AG04450 (cell line): ENCODE data around the gene ADAMTS17. TPM values are rescaled to one million over a fixed set of nuclear protein-coding genes. Genes with fewer than 3 reads are reported as not detected.

Source experiments
- CTCF ChIA-PET: fragments of 300-600, 350-600 bp; formaldehyde crosslinking; extraction: SDS; loops from one replicate; lab custom pipeline; 2022; ENCODE audit warnings: antibody characterized with exemption, inconsistent platforms; lab: Charles Lee
- POLR2A ChIA-PET: fragments of 350-600 bp; formaldehyde crosslinking; extraction: SDS; loops from one replicate; lab custom pipeline; 2021; ENCODE audit warnings: antibody characterized with exemption, inconsistent platforms; lab: Yijun Ruan, JAX
- DNase-seq: peaks from one replicate; pipeline ENCODE4 v3.0.0-alpha.2; 2011; ENCODE audit warnings: low read depth, low spot score
- H3K27ac ChIP-seq: one replicate; pipeline ENCODE4 v1.5.1; 2012; ENCODE audit warnings: low read depth, low read length, control low read depth
- H3K27me3 ChIP-seq: one replicate; pipeline ENCODE4 v1.6.0; 2012; ENCODE audit warnings: low read length; ENCODE audit not compliant: control insufficient read depth, insufficient read depth
- H3K4me3 ChIP-seq: 2 replicates; pipeline ENCODE4 v1.5.1; 2011; ENCODE audit warnings: mild to moderate bottlenecking, low read depth, low read length, control low read depth
- H3K9me3 ChIP-seq: 2 replicates; pipeline ENCODE4 v1.5.1; 2012; ENCODE audit warnings: low read length; ENCODE audit not compliant: control insufficient read depth, insufficient read depth
- polyA plus RNA-seq: library from polyadenylated mRNA; depleted of rRNA; stranded (reverse); fragments of >200 nt; gene quantifications from 2 replicates; pipeline ENCODE4 v1.2.3, GENCODE V29; 2011
- TF ChIP-seq, protein P1 (sequence below): IDR thresholded peaks from 2 replicates; pipeline ENCODE4 v1.5.1; 2011; ENCODE audit warnings: low read depth, low read length, control low read depth, inconsistent platforms

ADAMTS17 gene
- polyA plus RNA-seq, 1 experiment, result 0.06 TPM

DNA sequence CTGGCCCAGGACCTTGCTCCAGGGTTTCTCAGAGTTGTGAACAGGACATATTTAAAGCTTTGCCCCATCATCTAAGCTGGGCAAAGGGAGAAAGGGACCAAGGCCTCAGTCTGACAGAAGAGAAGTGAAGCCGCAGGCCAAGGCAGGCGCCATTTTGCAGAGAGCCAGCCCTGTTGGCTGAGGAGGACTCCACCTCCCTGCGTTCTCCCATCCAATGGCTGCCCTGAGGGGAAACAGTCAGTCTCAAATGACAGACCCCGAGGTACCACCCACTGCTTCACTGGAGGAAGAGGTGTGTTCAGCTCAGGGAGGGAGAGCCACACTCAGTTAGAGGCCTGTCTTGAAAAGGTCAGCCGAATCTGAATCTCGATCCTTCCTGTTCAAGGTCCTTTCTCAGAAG lies 86.1 kb downstream of the ADAMTS17 start:
- H3K27me3 ChIP-seq, result no peaks in the 10 kb centered on the region
- H3K9me3 ChIP-seq, result peaks cover 55% of the 10 kb centered on the region
- ChIA-PET CTCF (no interaction called here), POLR2A (no interaction called here)
- TF ChIP-seq, protein P1, sequence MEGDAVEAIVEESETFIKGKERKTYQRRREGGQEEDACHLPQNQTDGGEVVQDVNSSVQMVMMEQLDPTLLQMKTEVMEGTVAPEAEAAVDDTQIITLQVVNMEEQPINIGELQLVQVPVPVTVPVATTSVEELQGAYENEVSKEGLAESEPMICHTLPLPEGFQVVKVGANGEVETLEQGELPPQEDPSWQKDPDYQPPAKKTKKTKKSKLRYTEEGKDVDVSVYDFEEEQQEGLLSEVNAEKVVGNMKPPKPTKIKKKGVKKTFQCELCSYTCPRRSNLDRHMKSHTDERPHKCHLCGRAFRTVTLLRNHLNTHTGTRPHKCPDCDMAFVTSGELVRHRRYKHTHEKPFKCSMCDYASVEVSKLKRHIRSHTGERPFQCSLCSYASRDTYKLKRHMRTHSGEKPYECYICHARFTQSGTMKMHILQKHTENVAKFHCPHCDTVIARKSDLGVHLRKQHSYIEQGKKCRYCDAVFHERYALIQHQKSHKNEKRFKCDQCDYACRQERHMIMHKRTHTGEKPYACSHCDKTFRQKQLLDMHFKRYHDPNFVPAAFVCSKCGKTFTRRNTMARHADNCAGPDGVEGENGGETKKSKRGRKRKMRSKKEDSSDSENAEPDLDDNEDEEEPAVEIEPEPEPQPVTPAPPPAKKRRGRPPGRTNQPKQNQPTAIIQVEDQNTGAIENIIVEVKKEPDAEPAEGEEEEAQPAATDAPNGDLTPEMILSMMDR, result no peak
- no peak overlapping the region for H3K27ac ChIP-seq
- no peak for DNase-seq
- no peak overlapping the region for H3K4me3 ChIP-seq

DNA sequence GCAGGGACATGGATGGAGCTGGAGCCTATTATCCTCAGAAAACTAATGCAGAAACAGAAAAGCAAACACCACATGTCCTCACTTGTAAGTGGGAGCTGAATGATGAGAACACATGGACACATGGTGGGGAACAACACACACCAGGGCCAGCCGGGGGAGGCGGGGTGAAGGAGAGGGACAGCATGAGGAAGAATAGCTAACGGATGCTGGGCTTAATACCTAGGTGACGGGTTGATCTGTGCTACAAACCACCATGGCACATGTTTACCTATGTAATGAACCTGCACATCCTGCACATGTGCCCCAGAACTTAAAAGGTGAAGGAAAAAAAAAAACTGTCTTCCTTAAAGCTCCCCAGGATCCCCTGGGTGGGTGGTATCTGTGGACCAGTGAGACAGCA lies 87.1 kb downstream of the ADAMTS17 start:
- ChIA-PET POLR2A (no interaction called here), CTCF (no interaction called here)
- Histone ChIP-seq H3K4me3 (no peak overlapping the region), H3K9me3 (peaks cover 53% of the 10 kb centered on the region), H3K27ac (no peak overlapping the region), H3K27me3 (no peaks in the 10 kb centered on the region)
- TF ChIP-seq, protein P1, result no peak
- DNase-seq, result no peak

DNA sequence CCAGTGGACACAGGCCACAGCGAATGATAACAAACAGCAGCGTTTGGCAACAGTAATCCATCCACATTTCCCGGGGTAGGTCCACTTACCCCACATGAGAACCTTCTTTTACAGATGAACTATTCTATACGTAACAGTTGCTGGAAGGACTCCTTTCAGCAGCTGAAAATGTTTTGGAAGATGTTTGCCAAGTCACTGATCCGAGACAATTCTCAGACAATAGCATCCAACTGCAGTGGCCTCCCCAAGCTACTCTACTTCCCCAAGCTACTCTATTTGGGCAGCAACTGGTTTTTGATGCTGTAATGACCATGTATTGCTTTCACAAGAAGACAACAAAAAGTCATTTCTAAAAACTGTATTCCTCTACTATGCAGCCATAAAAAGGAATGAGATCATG lies 87.5 kb downstream of the ADAMTS17 start:
- CTCF ChIA-PET, result no interaction called here
- TF ChIP-seq, protein P1, result no peak

DNA sequence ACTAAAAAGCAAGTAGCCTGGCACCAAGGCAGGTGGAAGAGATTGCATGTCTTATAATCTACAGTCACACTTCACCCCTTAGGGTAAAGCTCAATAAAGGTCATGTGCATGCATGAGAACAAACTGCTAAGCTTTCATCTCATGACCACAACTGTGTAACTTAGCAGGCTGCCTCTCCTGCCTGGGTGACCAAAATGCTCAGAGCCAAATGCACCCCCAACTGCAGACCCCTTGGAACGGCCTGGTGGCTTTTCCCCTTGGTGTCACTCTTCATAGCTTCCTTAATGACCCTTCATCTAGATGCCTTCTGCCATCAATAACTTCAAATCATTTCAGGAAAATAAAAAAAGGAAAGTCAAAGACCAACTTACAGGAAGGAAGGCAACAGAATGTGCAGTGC lies 88.1 kb downstream of the ADAMTS17 start:
- CTCF ChIA-PET, result no interaction called here
- no peak overlapping the region for H3K27ac ChIP-seq
- H3K4me3 ChIP-seq, result no peak overlapping the region
- DNase-seq, result no peak
- TF ChIP-seq, protein P1, result no peak
- peaks cover 54% of the 10 kb centered on the region for H3K9me3 ChIP-seq
- no peaks in the 10 kb centered on the region for H3K27me3 ChIP-seq
- POLR2A ChIA-PET, result no interaction called here

More for the DNA sequence above, 87.5 kb downstream of the ADAMTS17 start:
- DNase-seq, result no peak
- Histone ChIP-seq H3K9me3 (peaks cover 53% of the 10 kb centered on the region), H3K4me3 (no peak overlapping the region), H3K27ac (no peak overlapping the region), H3K27me3 (no peaks in the 10 kb centered on the region)
- POLR2A ChIA-PET, result no interaction called here

DNA sequence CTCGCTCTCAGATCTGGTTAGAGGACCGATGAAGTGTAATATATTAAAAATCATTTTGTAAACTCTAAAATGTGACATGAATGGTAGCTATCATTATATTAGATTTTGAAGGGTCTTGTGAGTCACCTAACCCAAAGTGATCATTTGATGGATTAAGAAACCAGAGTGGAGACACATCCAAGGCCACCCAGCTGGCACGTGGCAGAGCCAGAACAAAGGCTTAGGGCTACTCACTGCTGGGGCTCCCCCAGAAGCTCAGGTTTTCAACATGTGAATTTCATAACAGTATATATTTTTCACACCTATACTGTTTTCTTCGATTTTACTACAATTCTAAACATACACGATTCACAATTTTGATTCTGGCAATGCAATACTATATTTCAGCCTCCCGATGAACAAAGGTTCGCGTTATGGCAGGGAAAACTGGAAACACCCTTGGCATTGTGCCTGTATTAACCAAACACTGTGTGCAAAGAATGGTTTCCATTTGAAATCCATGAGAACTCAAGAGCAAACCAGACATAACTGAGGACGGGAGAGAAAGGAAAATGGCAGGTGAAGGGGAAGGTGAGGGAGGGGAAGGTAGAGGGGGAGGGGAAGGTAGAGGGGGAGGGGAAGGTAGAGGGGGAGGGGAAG lies 88.9 kb downstream of the ADAMTS17 start:
- no peak overlapping the region for H3K4me3 ChIP-seq
- TF ChIP-seq, protein P1, result no peak
- POLR2A ChIA-PET, result no interaction called here
- no peak for DNase-seq
- H3K27ac ChIP-seq, result no peak overlapping the region
- no peaks in the 10 kb centered on the region for H3K27me3 ChIP-seq
- CTCF ChIA-PET, result no interaction called here
- H3K9me3 ChIP-seq, result peaks cover 60% of the 10 kb centered on the region
